Chondrocyte (in vitro differentiated cells): ENCODE results near the gene PNMA6E. TPM values are rescaled to one million over a fixed set of nuclear protein-coding genes. Genes with fewer than 3 reads are reported as not detected.

Experiments
- DNase-seq: peaks from one replicate; pipeline ENCODE4 v3.0.0; 2021; ENCODE audit warnings: mixed read lengths, low spot score
- H3K27ac Mint-ChIP-seq: one replicate; pipeline ENCODE4 v1.8.0; 2021; ENCODE audit warnings: mild to moderate bottlenecking, moderate library complexity, mixed read lengths; ENCODE audit not compliant: unreplicated experiment
- H3K27me3 Mint-ChIP-seq: 2 replicates; pipeline ENCODE4 v1.8.0; 2021; ENCODE audit warnings: low read depth, mixed read lengths
- H3K36me3 Mint-ChIP-seq: 2 replicates; pipeline ENCODE4 v1.8.0; 2021; ENCODE audit warnings: low read depth, mixed read lengths
- H3K4me1 Mint-ChIP-seq: 2 replicates; pipeline ENCODE4 v1.8.0; 2021; ENCODE audit warnings: low read depth, mild to moderate bottlenecking, mixed read lengths
- H3K4me3 Mint-ChIP-seq: one replicate; pipeline ENCODE4 v1.8.0; 2021; ENCODE audit warnings: mild to moderate bottlenecking, moderate library complexity, mixed read lengths; ENCODE audit not compliant: unreplicated experiment
- H3K9me3 Mint-ChIP-seq: 2 replicates; pipeline ENCODE4 v1.8.0; 2021; ENCODE audit warnings: low read depth, mixed read lengths
- total RNA-seq: library from RNA; stranded (reverse); gene quantifications from 3 replicates; pipeline ENCODE4 v1.2.1, GENCODE V29; 2021
- TF ChIP-seq, protein P1 (sequence below): fragments of 200-600 bp; sonication (generic); IDR thresholded peaks from 2 replicates; pipeline ENCODE4 v1.5.0; 2021; ENCODE audit warnings: antibody characterized with exemption, mild to moderate bottlenecking, moderate library complexity

Gene PNMA6E
- total RNA-seq, 1 donor from 2014 or later = not detected

- Mint-ChIP-seq H3K4me3 (no peak overlapping the region), H3K9me3 (peaks cover 15% of the 10 kb centered on the region), H3K4me1 (peaks cover 6% of the 10 kb centered on the region), H3K36me3 (no peaks in the 10 kb centered on the region), H3K27ac (no peak overlapping the region), H3K27me3 (no peaks in the 10 kb centered on the region)
- TF ChIP-seq, protein P1, sequence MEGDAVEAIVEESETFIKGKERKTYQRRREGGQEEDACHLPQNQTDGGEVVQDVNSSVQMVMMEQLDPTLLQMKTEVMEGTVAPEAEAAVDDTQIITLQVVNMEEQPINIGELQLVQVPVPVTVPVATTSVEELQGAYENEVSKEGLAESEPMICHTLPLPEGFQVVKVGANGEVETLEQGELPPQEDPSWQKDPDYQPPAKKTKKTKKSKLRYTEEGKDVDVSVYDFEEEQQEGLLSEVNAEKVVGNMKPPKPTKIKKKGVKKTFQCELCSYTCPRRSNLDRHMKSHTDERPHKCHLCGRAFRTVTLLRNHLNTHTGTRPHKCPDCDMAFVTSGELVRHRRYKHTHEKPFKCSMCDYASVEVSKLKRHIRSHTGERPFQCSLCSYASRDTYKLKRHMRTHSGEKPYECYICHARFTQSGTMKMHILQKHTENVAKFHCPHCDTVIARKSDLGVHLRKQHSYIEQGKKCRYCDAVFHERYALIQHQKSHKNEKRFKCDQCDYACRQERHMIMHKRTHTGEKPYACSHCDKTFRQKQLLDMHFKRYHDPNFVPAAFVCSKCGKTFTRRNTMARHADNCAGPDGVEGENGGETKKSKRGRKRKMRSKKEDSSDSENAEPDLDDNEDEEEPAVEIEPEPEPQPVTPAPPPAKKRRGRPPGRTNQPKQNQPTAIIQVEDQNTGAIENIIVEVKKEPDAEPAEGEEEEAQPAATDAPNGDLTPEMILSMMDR = no peak
- no peak for DNase-seq
These were observed 28.2 kb downstream of the PNMA6E start for GRCh38 chrX:153372949-153373348.

- no peak for DNase-seq
- peaks cover 5% of the 10 kb centered on the region for H3K27me3 Mint-ChIP-seq
- TF ChIP-seq, protein P1 = no peak
- H3K27ac Mint-ChIP-seq = no peak overlapping the region
- no peaks in the 10 kb centered on the region for H3K36me3 Mint-ChIP-seq
- peaks cover 5% of the 10 kb centered on the region for H3K9me3 Mint-ChIP-seq
- H3K4me1 Mint-ChIP-seq = peaks cover 6% of the 10 kb centered on the region
- no peak overlapping the region for H3K4me3 Mint-ChIP-seq
These were observed 29.9 kb downstream of the PNMA6E start for GRCh38 chrX:153371256-153371655.

- no peak overlapping the region for H3K27ac Mint-ChIP-seq
These were observed 30.7 kb downstream of the PNMA6E start for GRCh38 chrX:153370293-153371055.

GRCh38 chrX:153366878-153367538 is 34.1 kb downstream of the PNMA6E start:
- Mint-ChIP-seq H3K4me3 (no peak overlapping the region), H3K4me1 (peaks cover 6% of the 10 kb centered on the region), H3K9me3 (peaks cover 9% of the 10 kb centered on the region), H3K36me3 (no peaks in the 10 kb centered on the region), H3K27ac (no peak overlapping the region), H3K27me3 (peaks cover 9% of the 10 kb centered on the region)
- DNase-seq = no peak
- TF ChIP-seq, protein P1 = no peak

More at GRCh38 chrX:153370293-153371055, 30.7 kb downstream of the PNMA6E start:
- peaks cover 9% of the 10 kb centered on the region for H3K9me3 Mint-ChIP-seq
- H3K4me3 Mint-ChIP-seq = no peak overlapping the region
- DNase-seq = no peak
- TF ChIP-seq, protein P1 = no peak
- no peaks in the 10 kb centered on the region for H3K36me3 Mint-ChIP-seq
- H3K27me3 Mint-ChIP-seq = peaks cover 5% of the 10 kb centered on the region
- H3K4me1 Mint-ChIP-seq = peaks cover 6% of the 10 kb centered on the region

GRCh38 chrX:153366119-153366518 is 35.0 kb downstream of the PNMA6E start:
- Mint-ChIP-seq H3K27ac (no peak overlapping the region), H3K9me3 (peaks cover 9% of the 10 kb centered on the region)
- TF ChIP-seq, protein P1 = no peak

More at GRCh38 chrX:153366119-153366518, 35.0 kb downstream of the PNMA6E start:
- H3K27me3 Mint-ChIP-seq = peaks cover 9% of the 10 kb centered on the region
- peaks cover 6% of the 10 kb centered on the region for H3K4me1 Mint-ChIP-seq
- H3K36me3 Mint-ChIP-seq = no peaks in the 10 kb centered on the region
- H3K4me3 Mint-ChIP-seq = no peak overlapping the region
- no peak for DNase-seq
